WI38 (cell line): Measurements from ENCODE around the gene IGSF23.
A peak's percentile ranks its signal among the peaks of the same experiment; 100 is the strongest.

ENCODE experiments used
- H3K4me3 ChIP-seq: 2 replicates; pipeline ENCODE4 v1.5.1; 2011; ENCODE audit warnings: low read depth, mild to moderate bottlenecking, control low read depth, low read length
- TF ChIP-seq, protein P1 (sequence below): IDR thresholded peaks from 2 replicates; pipeline ENCODE4 v1.5.1; 2012; ENCODE audit warnings: low read depth, mild to moderate bottlenecking, control low read depth, low read length

IGSF23 gene, protein sequence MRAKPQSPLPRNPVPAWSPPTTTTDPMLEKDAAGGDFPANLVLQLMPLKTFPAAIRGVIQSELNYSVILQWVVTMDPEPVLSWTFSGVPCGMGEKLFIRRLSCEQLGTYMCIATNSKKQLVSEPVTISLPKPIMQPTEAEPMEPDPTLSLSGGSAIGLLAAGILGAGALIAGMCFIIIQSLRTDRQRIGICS

DNA sequence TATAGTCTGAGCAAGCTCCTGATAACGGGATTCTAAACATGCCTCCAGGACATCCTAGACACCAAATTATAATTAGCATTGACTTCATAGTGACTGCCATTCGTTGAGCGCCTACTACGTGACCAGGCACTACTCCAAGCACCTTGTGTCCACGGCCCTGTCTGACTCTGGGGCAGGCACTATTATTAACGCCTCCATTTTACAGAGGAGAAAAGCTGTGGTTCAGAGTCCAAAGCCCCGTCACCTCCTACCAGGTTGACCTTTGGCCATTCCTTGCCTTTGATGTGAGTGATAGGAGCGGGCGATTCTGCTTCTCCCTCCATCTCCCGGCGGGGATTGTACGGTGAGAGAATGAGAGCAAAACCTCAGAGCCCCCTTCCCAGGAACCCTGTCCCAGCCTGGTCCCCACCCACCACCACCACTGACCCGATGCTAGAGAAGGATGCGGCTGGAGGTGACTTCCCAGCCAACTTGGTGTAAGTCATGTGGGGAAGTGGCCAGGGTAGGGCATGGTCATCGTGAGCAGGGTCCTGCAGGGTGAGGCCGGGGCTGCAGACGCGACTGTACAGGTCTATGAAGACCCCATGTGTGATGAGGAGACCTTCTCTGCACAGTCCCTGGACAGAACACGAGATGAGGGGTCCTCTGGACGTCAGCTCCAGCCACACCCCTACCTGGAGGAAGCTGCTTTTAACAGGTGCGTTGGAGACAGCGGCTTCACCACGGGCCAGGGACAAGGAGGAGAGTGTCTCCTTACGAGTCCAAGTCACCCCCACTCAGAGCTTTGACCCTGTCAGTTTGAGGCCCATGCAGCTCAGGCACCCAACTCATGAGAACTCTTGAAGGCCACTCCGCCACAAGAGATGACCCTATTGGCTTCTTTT lies at the start of gene IGSF23:
IGSF23 (plus strand) TSS at position 269 of the 884 bp plus-strand sequence; CDS start at position 352, 83 bp downstream.
- TF ChIP-seq, protein P1, sequence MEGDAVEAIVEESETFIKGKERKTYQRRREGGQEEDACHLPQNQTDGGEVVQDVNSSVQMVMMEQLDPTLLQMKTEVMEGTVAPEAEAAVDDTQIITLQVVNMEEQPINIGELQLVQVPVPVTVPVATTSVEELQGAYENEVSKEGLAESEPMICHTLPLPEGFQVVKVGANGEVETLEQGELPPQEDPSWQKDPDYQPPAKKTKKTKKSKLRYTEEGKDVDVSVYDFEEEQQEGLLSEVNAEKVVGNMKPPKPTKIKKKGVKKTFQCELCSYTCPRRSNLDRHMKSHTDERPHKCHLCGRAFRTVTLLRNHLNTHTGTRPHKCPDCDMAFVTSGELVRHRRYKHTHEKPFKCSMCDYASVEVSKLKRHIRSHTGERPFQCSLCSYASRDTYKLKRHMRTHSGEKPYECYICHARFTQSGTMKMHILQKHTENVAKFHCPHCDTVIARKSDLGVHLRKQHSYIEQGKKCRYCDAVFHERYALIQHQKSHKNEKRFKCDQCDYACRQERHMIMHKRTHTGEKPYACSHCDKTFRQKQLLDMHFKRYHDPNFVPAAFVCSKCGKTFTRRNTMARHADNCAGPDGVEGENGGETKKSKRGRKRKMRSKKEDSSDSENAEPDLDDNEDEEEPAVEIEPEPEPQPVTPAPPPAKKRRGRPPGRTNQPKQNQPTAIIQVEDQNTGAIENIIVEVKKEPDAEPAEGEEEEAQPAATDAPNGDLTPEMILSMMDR: no peak
- H3K4me3 ChIP-seq: no peak within 1 kb of the TSS

DNA sequence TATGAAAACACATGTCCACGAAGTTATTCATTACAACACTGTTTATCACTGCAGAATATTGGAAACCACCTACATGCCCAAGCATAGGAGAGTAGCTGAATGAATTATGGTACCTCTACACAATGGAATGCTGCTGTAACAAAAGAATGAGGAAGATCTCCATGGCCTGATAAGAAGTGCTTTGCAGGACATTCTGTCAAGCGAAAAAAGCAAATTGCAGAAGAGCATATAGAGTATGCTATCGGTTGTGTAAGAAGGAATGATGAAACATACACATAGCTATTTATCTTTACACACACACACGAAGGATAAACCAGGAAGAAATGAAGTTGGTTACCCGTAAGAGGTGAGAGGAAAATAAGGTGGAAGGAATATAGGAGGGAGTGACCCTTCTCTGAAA lies 46.4 kb upstream of the IGSF23 start:
- TF ChIP-seq, protein P1: no peak
- H3K4me3 ChIP-seq: no peak overlapping the region

DNA sequence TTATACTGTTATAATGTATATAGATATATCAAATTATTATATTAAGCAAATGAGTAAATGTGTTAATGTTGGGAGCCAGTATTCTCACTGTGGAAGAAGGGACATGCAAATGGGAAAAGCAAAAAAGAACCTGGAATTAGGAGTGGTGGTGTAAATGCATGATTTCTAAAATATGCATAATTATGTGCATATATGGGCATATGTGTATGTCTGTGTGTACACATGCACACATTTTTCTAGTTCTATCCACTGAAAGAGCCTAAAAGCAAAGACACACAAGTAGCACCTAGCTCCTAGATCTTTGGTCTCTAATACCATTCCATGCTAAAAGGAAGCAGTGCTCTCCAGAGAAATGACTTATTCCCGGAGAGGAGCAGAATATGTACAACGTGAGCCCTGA lies 45.6 kb upstream of the IGSF23 start:
- TF ChIP-seq, protein P1: no peak

DNA sequence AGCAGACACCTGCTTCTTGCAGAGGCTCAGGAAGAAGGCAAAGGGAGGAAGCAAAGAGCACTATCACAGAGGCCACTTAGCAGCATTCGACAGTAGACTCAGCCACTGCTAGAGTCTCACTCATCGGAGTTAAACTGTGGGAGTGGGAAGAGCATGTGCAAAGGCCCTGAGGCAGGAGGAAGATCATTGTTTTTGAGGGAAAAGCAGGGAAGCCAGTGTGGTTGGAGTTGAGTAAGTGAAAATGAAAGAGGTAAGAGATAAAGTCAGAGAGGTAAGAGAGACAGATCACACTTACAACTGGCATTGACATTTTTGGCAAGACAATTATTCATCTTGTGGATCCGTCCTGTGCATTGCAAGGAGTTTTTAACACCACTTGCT lies 42.8 kb upstream of the IGSF23 start:
- H3K4me3 ChIP-seq: no peak overlapping the region
- TF ChIP-seq, protein P1: no peak

More for the DNA sequence above, 45.6 kb upstream of the IGSF23 start:
- H3K4me3 ChIP-seq: no peak overlapping the region

DNA sequence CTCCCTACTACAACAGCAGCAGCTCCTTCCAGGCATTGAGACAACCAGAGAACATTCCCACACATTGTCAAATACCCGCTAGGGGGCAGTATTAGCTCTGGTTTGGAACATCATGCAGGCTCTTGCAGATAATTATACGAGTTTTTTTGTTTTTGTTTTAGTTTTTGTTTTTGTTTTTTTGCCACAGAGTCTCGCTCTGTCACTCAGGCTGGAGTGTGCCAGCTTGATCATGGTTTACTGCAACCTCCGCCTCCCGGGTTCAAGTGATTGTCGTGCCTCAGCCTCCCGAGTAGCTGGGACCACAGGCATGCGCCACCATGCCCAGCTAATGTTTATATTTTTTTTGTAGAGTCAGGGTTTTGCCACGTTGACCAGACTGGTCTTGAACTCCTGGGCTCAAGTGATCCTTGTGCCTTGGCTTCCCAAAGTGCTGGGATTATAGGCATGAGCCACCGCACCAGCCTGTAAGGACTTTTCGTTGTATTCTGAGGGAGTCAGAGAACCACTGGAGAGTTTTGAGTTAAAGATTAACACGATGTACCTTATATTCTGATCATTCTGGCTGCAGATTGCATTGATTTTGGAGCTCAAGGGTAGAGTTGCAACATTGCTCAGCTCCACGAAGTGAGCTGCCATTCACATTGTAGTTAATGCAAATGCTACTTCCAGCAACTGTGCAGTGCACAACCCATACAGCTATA lies 42.2 kb upstream of the IGSF23 start:
- H3K4me3 ChIP-seq: no peak overlapping the region
- TF ChIP-seq, protein P1: peak; percentile 55; the same call in 1 of the 2 replicates

DNA sequence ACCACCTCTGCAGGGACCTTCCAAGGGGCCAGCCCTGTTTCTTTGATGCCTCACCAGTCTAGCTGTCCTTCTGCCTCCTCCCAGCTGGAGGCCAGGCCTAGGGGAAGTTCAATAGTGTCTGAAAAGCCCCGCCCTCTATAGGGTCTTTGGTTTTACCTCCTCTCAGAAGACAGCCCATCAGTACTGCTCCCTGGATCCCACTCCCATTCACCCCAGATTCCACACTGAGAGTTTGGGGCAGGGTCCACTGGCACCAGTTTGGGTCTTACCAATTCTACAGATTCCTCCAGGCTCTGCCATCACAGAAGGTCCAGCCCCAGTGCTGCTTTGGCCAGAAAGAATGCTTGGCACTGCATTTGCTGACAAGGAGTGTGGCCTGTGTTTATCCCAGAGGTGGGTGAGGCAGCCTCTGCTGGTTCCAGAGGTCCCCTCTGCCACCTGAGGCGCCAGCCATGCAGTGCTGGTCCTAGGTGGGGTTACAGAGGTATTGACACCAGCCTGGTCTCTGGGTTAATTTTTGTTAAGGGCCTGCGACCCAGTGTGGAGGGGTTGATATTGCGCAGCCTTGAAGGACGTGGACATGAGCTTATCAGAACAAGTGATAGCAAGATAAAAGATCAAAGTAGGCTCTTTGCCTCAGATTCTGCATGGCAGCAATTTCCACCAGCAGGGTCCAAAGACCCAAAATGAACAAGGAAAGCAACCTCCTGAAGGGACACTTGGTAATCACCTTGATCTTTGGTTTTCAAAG lies 41.4 kb upstream of the IGSF23 start:
- H3K4me3 ChIP-seq: no peak overlapping the region
- TF ChIP-seq, protein P1: no peak
